HEK293 (cell line): ENCODE data around the gene ADIPOR1.

Source experiments
- CTCF ChIA-PET: fragments of 350-600 bp; formaldehyde crosslinking; extraction: SDS; loops from one replicate; lab custom pipeline; 2021; ENCODE audit warnings: antibody characterized with exemption; lab: Yijun Ruan, JAX
- POLR2A ChIA-PET: fragments of 300-600 bp; formaldehyde crosslinking; extraction: SDS; loops from one replicate; lab custom pipeline; 2020; ENCODE audit warnings: antibody characterized with exemption, inconsistent platforms; lab: Yijun Ruan, JAX
- H3K27ac ChIP-seq: fragments of 200-500 bp; sonication (Bioruptor generic); 2 replicates; pipeline ENCODE4 v1.5.1; 2014; ENCODE audit warnings: low read depth, low read length, control low read depth, inconsistent platforms; ENCODE audit errors: extremely low read depth
- H3K36me3 ChIP-seq, 2 experiments: fragments of 200-500 bp in 1 of 2; sonication (Bioruptor generic) in 1 of 2; 1 replicate in 1 of 2; 2 replicates in 1 of 2; pipeline ENCODE4 v1.5.1; 2014 to 2017; ENCODE audit warnings: inconsistent platforms in 2 of 2, low read length in 2 of 2; ENCODE audit not compliant: control insufficient read depth in 2 of 2, insufficient read depth in 1 of 2
- H3K4me1 ChIP-seq: fragments of 200-500 bp; sonication (Bioruptor generic); 2 replicates; pipeline ENCODE4 v1.5.1; 2014; ENCODE audit warnings: mild to moderate bottlenecking, low read length, inconsistent platforms; ENCODE audit not compliant: control insufficient read depth, insufficient read depth
- H3K4me3 ChIP-seq: 2 replicates; pipeline ENCODE4 v1.5.1; 2011; ENCODE audit warnings: low read depth, mild to moderate bottlenecking, control low read depth, low read length, moderate library complexity
- H3K9me3 ChIP-seq: fragments of 200-500 bp; sonication (Bioruptor generic); 2 replicates; pipeline ENCODE4 v1.5.1; 2014; ENCODE audit warnings: low read depth, low read length, inconsistent platforms; ENCODE audit not compliant: control insufficient read depth, insufficient read depth
- BCL11B ChIP-seq: fragments of 450-650 bp; formaldehyde crosslinking; IDR thresholded peaks from 2 replicates; pipeline ENCODE4 v1.5.1; 2016; ENCODE audit warnings: low read depth, missing biosample characterization, missing genetic modification characterization
- MYNN ChIP-seq: fragments of 450-650 bp; formaldehyde crosslinking; IDR thresholded peaks from 2 replicates; pipeline ENCODE4 v1.5.1; 2016; ENCODE audit warnings: missing biosample characterization, missing genetic modification characterization, borderline replicate concordance
- ZNF121 ChIP-seq: fragments of 450-650 bp; formaldehyde crosslinking; IDR thresholded peaks from 2 replicates; pipeline ENCODE4 v1.5.1; 2016; ENCODE audit warnings: missing biosample characterization, missing genetic modification characterization
- ZNF155 ChIP-seq: fragments of 450-650 bp; formaldehyde crosslinking; IDR thresholded peaks from 2 replicates; pipeline ENCODE4 v1.5.1; 2016; ENCODE audit warnings: missing biosample characterization, missing genetic modification characterization
- ZNF23 ChIP-seq: fragments of 450-650 bp; formaldehyde crosslinking; IDR thresholded peaks from 2 replicates; pipeline ENCODE4 v1.5.1; 2016; ENCODE audit warnings: missing biosample characterization, missing genetic modification characterization, borderline replicate concordance
- ZNF24 ChIP-seq: fragments of 450-650 bp; formaldehyde crosslinking; IDR thresholded peaks from 2 replicates; pipeline ENCODE4 v1.5.1; 2016; ENCODE audit warnings: missing biosample characterization, missing genetic modification characterization
- ZNF292 ChIP-seq: fragments of 450-650 bp; formaldehyde crosslinking; IDR thresholded peaks from 2 replicates; pipeline ENCODE4 v1.5.1; 2016; ENCODE audit warnings: low read depth, missing biosample characterization, missing genetic modification characterization, borderline replicate concordance
- ZNF354C ChIP-seq: fragments of 450-650 bp; formaldehyde crosslinking; IDR thresholded peaks from 2 replicates; pipeline ENCODE4 v1.5.1; 2016; ENCODE audit warnings: missing biosample characterization, missing genetic modification characterization, low read depth, borderline replicate concordance
- ZNF37A ChIP-seq: fragments of 450-650 bp; IDR thresholded peaks from 2 replicates; pipeline ENCODE4 v1.5.1; 2018; ENCODE audit warnings: missing biosample characterization, missing genetic modification characterization
- ZNF596 ChIP-seq: fragments of 450-650 bp; IDR thresholded peaks from 2 replicates; pipeline ENCODE4 v1.5.0; 2018; ENCODE audit warnings: missing biosample characterization, mild to moderate bottlenecking, missing genetic modification characterization, moderate library complexity
- ZNF629 ChIP-seq: fragments of 450-650 bp; formaldehyde crosslinking; IDR thresholded peaks from 2 replicates; pipeline ENCODE4 v1.5.1; 2017; ENCODE audit warnings: missing biosample characterization, missing genetic modification characterization
- ZNF768 ChIP-seq: fragments of 450-650 bp; formaldehyde crosslinking; IDR thresholded peaks from 2 replicates; pipeline ENCODE4 v1.5.1; 2018; ENCODE audit warnings: missing biosample characterization, mild to moderate bottlenecking, missing genetic modification characterization
- TF ChIP-seq, protein P1 (sequence below): fragments of 450-650 bp; formaldehyde crosslinking; IDR thresholded peaks from 2 replicates; pipeline ENCODE4 v1.5.1; 2016; ENCODE audit warnings: missing biosample characterization, missing genetic modification characterization, low read depth
- TF ChIP-seq, protein P2 (sequence below): fragments of 450-650 bp; formaldehyde crosslinking; IDR thresholded peaks from 2 replicates; pipeline ENCODE4 v1.5.1; 2016; ENCODE audit warnings: missing biosample characterization, missing genetic modification characterization
- TF ChIP-seq, protein P3 (sequence below): sonication (generic); formaldehyde crosslinking; IDR thresholded peaks from 2 replicates; pipeline ENCODE4 v1.8.1; 2022; ENCODE audit warnings: mild to moderate bottlenecking, moderate library complexity, missing genetic modification reagents
- TF ChIP-seq, protein P4 (sequence below): fragments of 450-650 bp; formaldehyde crosslinking; IDR thresholded peaks from 2 replicates; pipeline ENCODE4 v1.5.1; 2016; ENCODE audit warnings: missing biosample characterization, missing genetic modification characterization
- TF ChIP-seq, protein P5 (sequence below): fragments of 450-650 bp; formaldehyde crosslinking; IDR thresholded peaks from 2 replicates; pipeline ENCODE4 v1.5.1; 2016; ENCODE audit warnings: missing biosample characterization, missing genetic modification characterization
- TF ChIP-seq, protein P6 (sequence below): fragments of 450-650 bp; formaldehyde crosslinking; IDR thresholded peaks from 2 replicates; pipeline ENCODE4 v1.5.1; 2016; ENCODE audit warnings: missing biosample characterization, missing genetic modification characterization
- TF ChIP-seq, protein P7 (sequence below): fragments of 450-650 bp; formaldehyde crosslinking; IDR thresholded peaks from 2 replicates; pipeline ENCODE4 v1.5.1; 2016; ENCODE audit warnings: missing biosample characterization, missing genetic modification characterization

ADIPOR1 gene

DNA sequence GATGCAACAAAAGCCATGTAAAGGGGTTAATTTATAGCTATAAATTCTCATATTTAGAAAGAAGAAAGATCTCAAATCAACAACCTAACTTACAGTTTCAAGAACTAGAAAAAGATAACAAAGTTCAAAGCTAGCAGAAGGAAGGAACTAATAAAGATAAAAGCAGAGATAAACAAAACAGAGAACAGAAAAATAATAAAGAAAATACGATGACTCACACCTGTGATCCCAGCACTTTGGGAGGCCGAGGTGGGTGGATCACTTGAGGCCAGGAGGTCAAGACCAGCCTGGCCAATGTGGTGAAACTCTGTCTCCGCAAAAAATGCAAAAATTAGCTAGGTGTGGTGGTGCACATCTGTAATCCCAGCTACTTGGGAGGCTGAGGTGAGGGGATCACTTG is 36.6 kb upstream of the ADIPOR1 start (continued):
- TF ChIP-seq, protein P1, sequence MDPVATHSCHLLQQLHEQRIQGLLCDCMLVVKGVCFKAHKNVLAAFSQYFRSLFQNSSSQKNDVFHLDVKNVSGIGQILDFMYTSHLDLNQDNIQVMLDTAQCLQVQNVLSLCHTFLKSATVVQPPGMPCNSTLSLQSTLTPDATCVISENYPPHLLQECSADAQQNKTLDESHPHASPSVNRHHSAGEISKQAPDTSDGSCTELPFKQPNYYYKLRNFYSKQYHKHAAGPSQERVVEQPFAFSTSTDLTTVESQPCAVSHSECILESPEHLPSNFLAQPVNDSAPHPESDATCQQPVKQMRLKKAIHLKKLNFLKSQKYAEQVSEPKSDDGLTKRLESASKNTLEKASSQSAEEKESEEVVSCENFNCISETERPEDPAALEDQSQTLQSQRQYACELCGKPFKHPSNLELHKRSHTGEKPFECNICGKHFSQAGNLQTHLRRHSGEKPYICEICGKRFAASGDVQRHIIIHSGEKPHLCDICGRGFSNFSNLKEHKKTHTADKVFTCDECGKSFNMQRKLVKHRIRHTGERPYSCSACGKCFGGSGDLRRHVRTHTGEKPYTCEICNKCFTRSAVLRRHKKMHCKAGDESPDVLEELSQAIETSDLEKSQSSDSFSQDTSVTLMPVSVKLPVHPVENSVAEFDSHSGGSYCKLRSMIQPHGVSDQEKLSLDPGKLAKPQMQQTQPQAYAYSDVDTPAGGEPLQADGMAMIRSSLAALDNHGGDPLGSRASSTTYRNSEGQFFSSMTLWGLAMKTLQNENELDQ (tag by site-specific recombination), result no peak
- TF ChIP-seq, all 188 proteins: peak for 0

DNA sequence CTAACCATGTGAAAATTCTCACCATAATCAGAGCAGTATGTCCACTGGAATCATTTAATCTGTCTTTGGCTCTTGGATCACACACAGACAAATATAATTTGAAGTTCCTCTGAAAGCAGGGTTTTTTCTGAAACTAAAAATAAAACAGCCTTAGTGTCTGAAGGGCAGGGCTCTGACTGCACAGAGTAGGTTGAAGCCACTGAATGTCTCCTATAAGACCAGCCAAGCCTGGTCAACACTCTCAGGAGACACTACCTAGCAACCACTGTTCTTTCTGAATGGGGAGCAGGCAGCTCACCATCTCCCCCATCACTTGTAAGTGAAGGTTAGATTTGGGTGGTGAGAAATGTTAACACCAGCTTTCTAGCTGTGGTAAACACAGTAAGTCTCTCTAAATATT is 33.0 kb upstream of the ADIPOR1 start:
- ChIA-PET CTCF (interaction anchor here (1.8 kb wide), 1 partner anchor 8 kb away, joined by 13 read pairs; no protein-coding TSS in a partner anchor), POLR2A (no interaction called here)
- Histone ChIP-seq H3K27ac (no peak overlapping the region), H3K4me1 (no peaks in the 10 kb centered on the region), H3K36me3 (no peaks in the 10 kb centered on the region), H3K4me3 (no peak overlapping the region), H3K9me3 (no peaks in the 10 kb centered on the region)
- TF ChIP-seq ZNF596 (tag by site-specific recombination) (no peak), ZNF629 (tag by site-specific recombination) (no peak), ZNF292 (tag by site-specific recombination) (no peak), ZNF121 (tag by site-specific recombination) (no peak), ZNF37A (tag by site-specific recombination) (no peak), ZNF23 (tag by site-specific recombination) (no peak), MYNN (tag by site-specific recombination) (no peak), ZNF24 (tag by site-specific recombination) (no peak), ZNF155 (no peak), BCL11B (no peak), ZNF354C (tag by site-specific recombination) (no peak), ZNF768 (tag by site-specific recombination) (no peak)
- TF ChIP-seq, protein P2, sequence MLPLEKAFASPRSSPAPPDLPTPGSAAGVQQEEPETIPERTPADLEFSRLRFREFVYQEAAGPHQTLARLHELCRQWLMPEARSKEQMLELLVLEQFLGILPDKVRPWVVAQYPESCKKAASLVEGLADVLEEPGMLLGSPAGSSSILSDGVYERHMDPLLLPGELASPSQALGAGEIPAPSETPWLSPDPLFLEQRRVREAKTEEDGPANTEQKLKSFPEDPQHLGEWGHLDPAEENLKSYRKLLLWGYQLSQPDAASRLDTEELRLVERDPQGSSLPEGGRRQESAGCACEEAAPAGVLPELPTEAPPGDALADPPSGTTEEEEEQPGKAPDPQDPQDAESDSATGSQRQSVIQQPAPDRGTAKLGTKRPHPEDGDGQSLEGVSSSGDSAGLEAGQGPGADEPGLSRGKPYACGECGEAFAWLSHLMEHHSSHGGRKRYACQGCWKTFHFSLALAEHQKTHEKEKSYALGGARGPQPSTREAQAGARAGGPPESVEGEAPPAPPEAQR, result no peak
- TF ChIP-seq, protein P3, sequence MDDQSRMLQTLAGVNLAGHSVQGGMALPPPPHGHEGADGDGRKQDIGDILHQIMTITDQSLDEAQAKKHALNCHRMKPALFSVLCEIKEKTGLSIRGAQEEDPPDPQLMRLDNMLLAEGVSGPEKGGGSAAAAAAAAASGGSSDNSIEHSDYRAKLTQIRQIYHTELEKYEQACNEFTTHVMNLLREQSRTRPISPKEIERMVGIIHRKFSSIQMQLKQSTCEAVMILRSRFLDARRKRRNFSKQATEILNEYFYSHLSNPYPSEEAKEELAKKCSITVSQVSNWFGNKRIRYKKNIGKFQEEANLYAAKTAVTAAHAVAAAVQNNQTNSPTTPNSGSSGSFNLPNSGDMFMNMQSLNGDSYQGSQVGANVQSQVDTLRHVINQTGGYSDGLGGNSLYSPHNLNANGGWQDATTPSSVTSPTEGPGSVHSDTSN (CRISPR knock-in tag), result no peak
- TF ChIP-seq, protein P4, sequence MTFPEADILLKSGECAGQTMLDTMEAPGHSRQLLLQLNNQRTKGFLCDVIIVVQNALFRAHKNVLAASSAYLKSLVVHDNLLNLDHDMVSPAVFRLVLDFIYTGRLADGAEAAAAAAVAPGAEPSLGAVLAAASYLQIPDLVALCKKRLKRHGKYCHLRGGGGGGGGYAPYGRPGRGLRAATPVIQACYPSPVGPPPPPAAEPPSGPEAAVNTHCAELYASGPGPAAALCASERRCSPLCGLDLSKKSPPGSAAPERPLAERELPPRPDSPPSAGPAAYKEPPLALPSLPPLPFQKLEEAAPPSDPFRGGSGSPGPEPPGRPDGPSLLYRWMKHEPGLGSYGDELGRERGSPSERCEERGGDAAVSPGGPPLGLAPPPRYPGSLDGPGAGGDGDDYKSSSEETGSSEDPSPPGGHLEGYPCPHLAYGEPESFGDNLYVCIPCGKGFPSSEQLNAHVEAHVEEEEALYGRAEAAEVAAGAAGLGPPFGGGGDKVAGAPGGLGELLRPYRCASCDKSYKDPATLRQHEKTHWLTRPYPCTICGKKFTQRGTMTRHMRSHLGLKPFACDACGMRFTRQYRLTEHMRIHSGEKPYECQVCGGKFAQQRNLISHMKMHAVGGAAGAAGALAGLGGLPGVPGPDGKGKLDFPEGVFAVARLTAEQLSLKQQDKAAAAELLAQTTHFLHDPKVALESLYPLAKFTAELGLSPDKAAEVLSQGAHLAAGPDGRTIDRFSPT (tag by site-specific recombination), result no peak
- TF ChIP-seq, protein P5, sequence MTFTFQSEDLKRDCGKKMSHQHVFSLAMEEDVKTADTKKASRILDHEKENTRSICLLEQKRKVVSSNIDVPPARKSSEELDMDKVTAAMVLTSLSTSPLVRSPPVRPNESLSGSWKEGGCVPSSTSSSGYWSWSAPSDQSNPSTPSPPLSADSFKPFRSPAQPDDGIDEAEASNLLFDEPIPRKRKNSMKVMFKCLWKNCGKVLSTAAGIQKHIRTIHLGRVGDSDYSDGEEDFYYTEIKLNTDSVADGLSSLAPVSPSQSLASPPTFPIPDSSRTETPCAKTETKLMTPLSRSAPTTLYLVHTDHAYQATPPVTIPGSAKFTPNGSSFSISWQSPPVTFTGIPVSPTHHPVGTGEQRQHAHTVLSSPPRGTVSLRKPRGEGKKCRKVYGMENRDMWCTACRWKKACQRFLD, result no peak
- TF ChIP-seq, protein P6, sequence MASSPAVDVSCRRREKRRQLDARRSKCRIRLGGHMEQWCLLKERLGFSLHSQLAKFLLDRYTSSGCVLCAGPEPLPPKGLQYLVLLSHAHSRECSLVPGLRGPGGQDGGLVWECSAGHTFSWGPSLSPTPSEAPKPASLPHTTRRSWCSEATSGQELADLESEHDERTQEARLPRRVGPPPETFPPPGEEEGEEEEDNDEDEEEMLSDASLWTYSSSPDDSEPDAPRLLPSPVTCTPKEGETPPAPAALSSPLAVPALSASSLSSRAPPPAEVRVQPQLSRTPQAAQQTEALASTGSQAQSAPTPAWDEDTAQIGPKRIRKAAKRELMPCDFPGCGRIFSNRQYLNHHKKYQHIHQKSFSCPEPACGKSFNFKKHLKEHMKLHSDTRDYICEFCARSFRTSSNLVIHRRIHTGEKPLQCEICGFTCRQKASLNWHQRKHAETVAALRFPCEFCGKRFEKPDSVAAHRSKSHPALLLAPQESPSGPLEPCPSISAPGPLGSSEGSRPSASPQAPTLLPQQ, result no peak
- TF ChIP-seq, protein P7, sequence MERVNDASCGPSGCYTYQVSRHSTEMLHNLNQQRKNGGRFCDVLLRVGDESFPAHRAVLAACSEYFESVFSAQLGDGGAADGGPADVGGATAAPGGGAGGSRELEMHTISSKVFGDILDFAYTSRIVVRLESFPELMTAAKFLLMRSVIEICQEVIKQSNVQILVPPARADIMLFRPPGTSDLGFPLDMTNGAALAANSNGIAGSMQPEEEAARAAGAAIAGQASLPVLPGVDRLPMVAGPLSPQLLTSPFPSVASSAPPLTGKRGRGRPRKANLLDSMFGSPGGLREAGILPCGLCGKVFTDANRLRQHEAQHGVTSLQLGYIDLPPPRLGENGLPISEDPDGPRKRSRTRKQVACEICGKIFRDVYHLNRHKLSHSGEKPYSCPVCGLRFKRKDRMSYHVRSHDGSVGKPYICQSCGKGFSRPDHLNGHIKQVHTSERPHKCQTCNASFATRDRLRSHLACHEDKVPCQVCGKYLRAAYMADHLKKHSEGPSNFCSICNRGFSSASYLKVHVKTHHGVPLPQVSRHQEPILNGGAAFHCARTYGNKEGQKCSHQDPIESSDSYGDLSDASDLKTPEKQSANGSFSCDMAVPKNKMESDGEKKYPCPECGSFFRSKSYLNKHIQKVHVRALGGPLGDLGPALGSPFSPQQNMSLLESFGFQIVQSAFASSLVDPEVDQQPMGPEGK, result no peak
